DOHH2 (cell line): ENCODE data around the gene ROR1.

ENCODE experiments used
- H3F3A ChIP-seq: fragments of 200-600 bp; sonication (generic), shearing (Covaris generic); 2 replicates; pipeline ENCODE4 v1.6.0; 2016; ENCODE audit warnings: antibody characterized with exemption, mild to moderate bottlenecking; ENCODE audit not compliant: control insufficient read depth, insufficient read depth
- H3K27ac ChIP-seq: fragments of 200-600 bp; sonication (generic); 2 replicates; pipeline ENCODE4 v1.5.1; 2014; ENCODE audit warnings: low read depth, mild to moderate bottlenecking, low read length, moderate library complexity
- H3K27me3 ChIP-seq: fragments of 200-600 bp; sonication (generic); 2 replicates; pipeline ENCODE4 v1.6.1; 2014; ENCODE audit warnings: mild to moderate bottlenecking, low read length, mixed read lengths; ENCODE audit not compliant: control insufficient read depth
- H3K36me3 ChIP-seq: fragments of 200-600 bp; sonication (generic); 2 replicates; pipeline ENCODE4 v1.6.1; 2014; ENCODE audit warnings: mild to moderate bottlenecking, low read length, moderate library complexity, mixed read lengths; ENCODE audit not compliant: control insufficient read depth
- H3K4me1 ChIP-seq: fragments of 200-600 bp; sonication (generic); 2 replicates; pipeline ENCODE4 v1.6.1; 2014; ENCODE audit warnings: mild to moderate bottlenecking, low read length, mixed read lengths; ENCODE audit not compliant: control insufficient read depth
- H3K4me2 ChIP-seq: fragments of 200-600 bp; sonication (generic); 2 replicates; pipeline ENCODE4 v1.6.0; 2014; ENCODE audit warnings: mild to moderate bottlenecking, low read length, moderate library complexity
- H3K4me3 ChIP-seq: fragments of 200-600 bp; sonication (generic); 2 replicates; pipeline ENCODE4 v1.5.1; 2014; ENCODE audit warnings: mild to moderate bottlenecking, low read length, mixed read lengths
- H3K79me2 ChIP-seq: fragments of 200-600 bp; sonication (generic); 2 replicates; pipeline ENCODE4 v1.6.1; 2014; ENCODE audit warnings: mild to moderate bottlenecking, low read length, mixed read lengths; ENCODE audit not compliant: control insufficient read depth
- H3K9me2 ChIP-seq: fragments of 200-600 bp; sonication (generic); replicated peaks from 2 replicates; pipeline ENCODE4 v1.6.1; 2014; ENCODE audit warnings: mild to moderate bottlenecking, low read length, mixed read lengths; ENCODE audit not compliant: control insufficient read depth
- H3K9me3 ChIP-seq: fragments of 200-600 bp; sonication (generic); 2 replicates; pipeline ENCODE4 v1.6.1; 2014; ENCODE audit warnings: antibody characterized with exemption, low read length, mixed read lengths; ENCODE audit not compliant: control insufficient read depth, insufficient read depth
- H4K20me1 ChIP-seq: fragments of 200-600 bp; sonication (generic); 2 replicates; pipeline ENCODE4 v1.6.0; 2014; ENCODE audit warnings: low read depth, mild to moderate bottlenecking, antibody characterized with exemption, low read length, moderate library complexity; ENCODE audit not compliant: control insufficient read depth, insufficient read depth
- EZH2phosphoT487 ChIP-seq: fragments of 200-600 bp; sonication (generic); IDR thresholded peaks from 2 replicates; pipeline ENCODE4 v1.6.1; 2017; ENCODE audit warnings: borderline replicate concordance, mild to moderate bottlenecking, antibody characterized with exemption, low read length, moderate library complexity, mixed read lengths
- TF ChIP-seq, protein P1 (sequence below): fragments of 200-600 bp; sonication (generic); IDR thresholded peaks from one replicate; pipeline ENCODE4 v1.5.1; 2014; ENCODE audit warnings: antibody characterized with exemption, mild to moderate bottlenecking, low read depth, low read length; ENCODE audit not compliant: poor library complexity, severe bottlenecking

The ROR1 gene

GRCh38 chr1:64147045-64147724 lies 373.4 kb downstream of the ROR1 start:
- Histone ChIP-seq H4K20me1 (no peaks in the 10 kb centered on the region), H3K79me2 (no peaks in the 10 kb centered on the region), H3K4me1 (no peaks in the 10 kb centered on the region), H3K4me3 (no peak overlapping the region), H3K9me3 (no peaks in the 10 kb centered on the region), H3K36me3 (no peaks in the 10 kb centered on the region), H3K9me2 (no peaks in the 10 kb centered on the region), H3K4me2 (no peak overlapping the region), H3F3A (no peaks in the 10 kb centered on the region), H3K27me3 (peaks cover 6% of the 10 kb centered on the region; the same call in 1 of the 2 replicates), H3K27ac (no peak overlapping the region)
- TF ChIP-seq, protein P1, sequence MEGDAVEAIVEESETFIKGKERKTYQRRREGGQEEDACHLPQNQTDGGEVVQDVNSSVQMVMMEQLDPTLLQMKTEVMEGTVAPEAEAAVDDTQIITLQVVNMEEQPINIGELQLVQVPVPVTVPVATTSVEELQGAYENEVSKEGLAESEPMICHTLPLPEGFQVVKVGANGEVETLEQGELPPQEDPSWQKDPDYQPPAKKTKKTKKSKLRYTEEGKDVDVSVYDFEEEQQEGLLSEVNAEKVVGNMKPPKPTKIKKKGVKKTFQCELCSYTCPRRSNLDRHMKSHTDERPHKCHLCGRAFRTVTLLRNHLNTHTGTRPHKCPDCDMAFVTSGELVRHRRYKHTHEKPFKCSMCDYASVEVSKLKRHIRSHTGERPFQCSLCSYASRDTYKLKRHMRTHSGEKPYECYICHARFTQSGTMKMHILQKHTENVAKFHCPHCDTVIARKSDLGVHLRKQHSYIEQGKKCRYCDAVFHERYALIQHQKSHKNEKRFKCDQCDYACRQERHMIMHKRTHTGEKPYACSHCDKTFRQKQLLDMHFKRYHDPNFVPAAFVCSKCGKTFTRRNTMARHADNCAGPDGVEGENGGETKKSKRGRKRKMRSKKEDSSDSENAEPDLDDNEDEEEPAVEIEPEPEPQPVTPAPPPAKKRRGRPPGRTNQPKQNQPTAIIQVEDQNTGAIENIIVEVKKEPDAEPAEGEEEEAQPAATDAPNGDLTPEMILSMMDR, result no peak
- TF ChIP-seq EZH2phosphoT487, result no peak

- Histone ChIP-seq H4K20me1 (no peaks in the 10 kb centered on the region), H3F3A (no peaks in the 10 kb centered on the region), H3K27ac (no peak overlapping the region), H3K27me3 (peaks cover 6% of the 10 kb centered on the region; the same call in 1 of the 2 replicates), H3K4me2 (no peak overlapping the region), H3K4me3 (no peak overlapping the region), H3K9me2 (no peaks in the 10 kb centered on the region), H3K79me2 (no peaks in the 10 kb centered on the region), H3K9me3 (no peaks in the 10 kb centered on the region), H3K4me1 (no peaks in the 10 kb centered on the region), H3K36me3 (no peaks in the 10 kb centered on the region)
- TF ChIP-seq, protein P1, result no peak
- no peak for TF ChIP-seq EZH2phosphoT487
Measured at GRCh38 chr1:64147759-64148158, 373.9 kb downstream of the ROR1 start.

- Histone ChIP-seq H3K79me2 (no peaks in the 10 kb centered on the region), H4K20me1 (no peaks in the 10 kb centered on the region), H3K27ac (no peak overlapping the region), H3F3A (no peaks in the 10 kb centered on the region), H3K27me3 (peaks cover 6% of the 10 kb centered on the region; the same call in 1 of the 2 replicates), H3K4me1 (no peaks in the 10 kb centered on the region), H3K36me3 (no peaks in the 10 kb centered on the region), H3K9me2 (no peaks in the 10 kb centered on the region), H3K9me3 (no peaks in the 10 kb centered on the region), H3K4me2 (no peak overlapping the region), H3K4me3 (no peak overlapping the region)
- TF ChIP-seq EZH2phosphoT487, result no peak
- TF ChIP-seq, protein P1, result no peak
Measured at GRCh38 chr1:64150266-64150665, 376.4 kb downstream of the ROR1 start.
